B cell (primary cell): Measurements from ENCODE around the gene NPL. TPM values are rescaled to one million over a fixed set of nuclear protein-coding genes. Genes with fewer than 3 reads are reported as not detected.

Experiments
- ATAC-seq: fragments of 200-7000 bp; cut with Tn5 transposase; one replicate; pipeline ENCODE4 v1.10.0; 2021; ENCODE audit warnings: low read depth, mild to moderate bottlenecking, moderate number of reproducible peaks, moderate library complexity
- CTCF ChIA-PET: fragments of 350-600 bp; sonication (Branson Sonifier 250); formaldehyde crosslinking; loops from one replicate; lab custom pipeline; 2021; ENCODE audit warnings: antibody characterized with exemption, inconsistent platforms; lab: Charles Lee
- POLR2A ChIA-PET: fragments of 350-600 bp; sonication (Branson Sonifier 250); formaldehyde crosslinking; loops from one replicate; lab custom pipeline; 2021; ENCODE audit warnings: antibody characterized with exemption; lab: Charles Lee
- DNase-seq: peaks from one replicate; pipeline ENCODE4 v3.0.0; 2013
- H2AFZ ChIP-seq: 2 replicates; pipeline ENCODE4 v1.6.1; 2012; ENCODE audit warnings: mild to moderate bottlenecking, low read depth, low read length; ENCODE audit not compliant: insufficient read depth, poor library complexity, severe bottlenecking
- H3K27ac ChIP-seq, 2 donors: 1 replicate in 1 of 2; 2 replicates in 1 of 2; pipeline ENCODE4 v1.5.1; 2012 to 2013; ENCODE audit warnings: low read length in 2 of 2, mild to moderate bottlenecking in 2 of 2, moderate library complexity in 1 of 2
- H3K27me3 ChIP-seq, 4 experiments: fragments of 200-600 bp in 1 of 4; sonication (generic) in 1 of 4; replicated peaks in 1 of 4; 1 replicate in 2 of 4; 2 replicates in 2 of 4; pipeline versions ENCODE4 v1.6.1 to v1.7.0; 2013 to 2016; ENCODE audit warnings: low read length in 3 of 4, mild to moderate bottlenecking in 2 of 4, mixed read lengths in 1 of 4, moderate library complexity in 1 of 4; ENCODE audit not compliant: insufficient read depth in 4 of 4, control insufficient read depth in 3 of 4; ENCODE audit errors: control extremely low read depth in 1 of 4
- H3K36me3 ChIP-seq, 2 experiments: replicated peaks in 1 of 2; 1 replicate in 1 of 2; 2 replicates in 1 of 2; pipeline versions ENCODE4 v1.6.1 to v1.7.1; 2013; ENCODE audit warnings: low read length in 1 of 2; ENCODE audit not compliant: insufficient read depth in 2 of 2, control insufficient read depth in 1 of 2; ENCODE audit errors: control extremely low read depth in 1 of 2, extremely low read depth in 1 of 2
- H3K4me1 ChIP-seq, 2 donors: fragments of 200-600 bp in 1 of 2; sonication (generic) in 1 of 2; 1 replicate in 1 of 2; 2 replicates in 1 of 2; pipeline versions ENCODE4 v1.5.1 to v1.6.1; 2013 to 2017; ENCODE audit warnings: low read length in 2 of 2; ENCODE audit not compliant: control insufficient read depth in 2 of 2, insufficient read depth in 2 of 2
- H3K4me2 ChIP-seq: replicated peaks from 2 replicates; pipeline ENCODE3; 2012; ENCODE audit warnings: mild to moderate bottlenecking, low read depth, low read length; ENCODE audit not compliant: poor library complexity, severe bottlenecking
- H3K4me3 ChIP-seq, 5 experiments: fragments of 200-600 bp in 1 of 5; sonication (generic) in 1 of 5; 1 replicate in 3 of 5; 2 replicates in 2 of 5; pipeline versions ENCODE4 v1.5.1 to v1.7.0; 2011 to 2016; ENCODE audit warnings: low read length in 4 of 5, mild to moderate bottlenecking in 4 of 5, low read depth in 2 of 5, control low read depth in 1 of 5, moderate library complexity in 1 of 5; ENCODE audit not compliant: insufficient read depth in 1 of 5; ENCODE audit errors: control extremely low read depth in 1 of 5, extremely low read depth in 1 of 5
- H3K79me2 ChIP-seq: fragments of 200-600 bp; sonication (generic); one replicate; pipeline ENCODE4 v1.6.0; 2016; ENCODE audit warnings: low read length; ENCODE audit not compliant: control insufficient read depth, insufficient read depth
- H3K9ac ChIP-seq: fragments of 200-600 bp; sonication (generic); 2 replicates; pipeline ENCODE4 v1.6.1; 2017; ENCODE audit warnings: mild to moderate bottlenecking, low read length, moderate library complexity
- H3K9me3 ChIP-seq, 3 donors: one replicate each; pipeline versions ENCODE4 v1.6.1 to v1.7.1; 2013; ENCODE audit warnings: low read length in 2 of 3; ENCODE audit not compliant: control insufficient read depth in 2 of 3, insufficient read depth in 1 of 3; ENCODE audit errors: control extremely low read depth in 1 of 3
- H4K20me1 ChIP-seq: 2 replicates; pipeline ENCODE4 v1.6.0; 2012; ENCODE audit warnings: mild to moderate bottlenecking, low read length; ENCODE audit not compliant: insufficient read depth, control insufficient read depth, poor library complexity, severe bottlenecking
- H3K27ac Mint-ChIP-seq: one replicate; pipeline ENCODE4 v1.8.0; 2021; ENCODE audit warnings: mixed read lengths
- H3K27me3 Mint-ChIP-seq: one replicate; pipeline ENCODE4 v1.8.0; 2021; ENCODE audit warnings: mixed read lengths
- H3K4me1 Mint-ChIP-seq: one replicate; pipeline ENCODE4 v1.8.0; 2021; ENCODE audit warnings: mixed read lengths
- H3K4me3 Mint-ChIP-seq: one replicate; pipeline ENCODE4 v1.8.0; 2021; ENCODE audit warnings: mixed read lengths
- H3K9me3 Mint-ChIP-seq: one replicate; pipeline ENCODE4 v1.8.0; 2022; ENCODE audit warnings: mixed read lengths; ENCODE audit not compliant: insufficient read depth
- EZH2 ChIP-seq: IDR thresholded peaks from 2 replicates; pipeline ENCODE4 v1.6.1; 2012; ENCODE audit warnings: borderline replicate concordance, low read depth, mild to moderate bottlenecking, moderate library complexity, low read length; ENCODE audit not compliant: insufficient read depth, poor library complexity, severe bottlenecking
- WGBS: methylation state at CpG from one replicate; pipeline ENCODE4 v1.1.5; 2013; ENCODE audit warnings: missing lambda C conversion rate; ENCODE audit not compliant: insufficient coverage; 5-methylcytosine and 5-hydroxymethylcytosine counted together
- intact Hi-C: fragments of 100-400 bp; cut with micrococcal nuclease; formaldehyde crosslinking; loops from one replicate; pipeline ENCODE4 v1.10.0; 2022
- polyA plus RNA-seq: library from polyadenylated mRNA; depleted of rRNA; stranded (reverse); fragments of >200 nt; gene quantifications from 2 replicates; pipeline ENCODE4 v1.2.3, GENCODE V29; 2012
- total RNA-seq, 2 donors: library from RNA; stranded (reverse); fragments of 120-200 nt in 1 of 2; gene quantifications; 1 replicate in 1 of 2; 2 replicates in 1 of 2; pipeline versions ENCODE4 v1.2.3 to v1.2.4, GENCODE V29; 2013 to 2022
- TF ChIP-seq, protein P1 (sequence below): fragments of 200-600 bp; IDR thresholded peaks from one replicate; pipeline ENCODE4 v1.8.0; 2022; ENCODE audit warnings: antibody characterized with exemption, mild to moderate bottlenecking

Gene NPL
- total and polyA plus RNA-seq, 2 donors (not counting 1 experiment from before 2014, with no cell fraction given): 3.4 to 5.9 TPM

DNA sequence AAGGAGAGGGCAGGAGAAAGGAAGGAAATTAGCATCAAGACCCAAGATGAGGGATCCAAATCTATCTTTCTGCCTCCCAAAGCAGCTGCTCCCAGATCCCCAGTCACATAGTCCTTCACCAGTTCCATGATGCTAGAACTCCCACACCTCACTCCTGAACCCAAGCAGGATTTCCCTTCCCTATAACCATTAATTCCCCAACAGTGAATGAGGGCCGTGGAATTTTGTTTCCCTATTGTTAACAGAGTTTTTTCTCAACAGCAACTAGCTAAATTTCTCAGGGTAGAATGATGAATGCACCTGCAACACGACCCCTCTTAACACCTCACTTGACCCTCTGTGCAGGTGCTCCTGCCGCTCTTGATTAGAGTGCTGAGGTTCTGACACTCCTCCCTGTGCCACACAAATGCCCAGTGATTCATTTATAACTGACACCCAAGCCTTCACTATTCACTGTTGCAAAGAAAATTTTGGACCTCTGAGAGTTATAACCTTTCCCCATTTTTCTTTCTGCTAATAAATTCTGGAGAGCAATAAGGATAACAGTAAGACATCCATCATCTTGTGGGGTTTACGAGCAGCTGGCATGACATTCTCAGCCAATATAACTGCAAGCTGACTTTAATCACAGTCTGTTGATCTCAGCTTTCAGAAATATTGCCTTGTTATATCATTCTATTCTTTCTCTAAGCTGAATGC, 25.4 kb upstream of the NPL start:
- ATAC-seq (no peak), DNase-seq (no peak)
- Mint-ChIP-seq H3K9me3 (peaks cover 5% of the 10 kb centered on the region), H3K27me3 (peaks cover 10% of the 10 kb centered on the region), H3K4me1 (peaks cover 10% of the 10 kb centered on the region), H3K27ac (no peak overlapping the region), H3K4me3 (no peak overlapping the region)
- 85% methylated on average over 4 of the region's 4 CpGs for WGBS
- Histone ChIP-seq H3K4me2 (no peak overlapping the region), H3K4me1 (peaks cover 0 to 4% of the 10 kb centered on the region in 2 donors), H2AFZ (no peak overlapping the region), H3K79me2 (no peaks in the 10 kb centered on the region), H3K4me3 (no peak overlapping the region), H3K9ac (no peak overlapping the region), H3K36me3 (no peaks in the 10 kb centered on the region), H3K27ac (no peak overlapping the region), H4K20me1 (no peaks in the 10 kb centered on the region), H3K27me3 (peaks cover 0 to 4% (median 0%) of the 10 kb centered on the region in 4 experiments), H3K9me3 (peaks cover 0 to 3% (median 3%) of the 10 kb centered on the region in 3 donors)
- no peak for TF ChIP-seq EZH2
- TF ChIP-seq, protein P1, sequence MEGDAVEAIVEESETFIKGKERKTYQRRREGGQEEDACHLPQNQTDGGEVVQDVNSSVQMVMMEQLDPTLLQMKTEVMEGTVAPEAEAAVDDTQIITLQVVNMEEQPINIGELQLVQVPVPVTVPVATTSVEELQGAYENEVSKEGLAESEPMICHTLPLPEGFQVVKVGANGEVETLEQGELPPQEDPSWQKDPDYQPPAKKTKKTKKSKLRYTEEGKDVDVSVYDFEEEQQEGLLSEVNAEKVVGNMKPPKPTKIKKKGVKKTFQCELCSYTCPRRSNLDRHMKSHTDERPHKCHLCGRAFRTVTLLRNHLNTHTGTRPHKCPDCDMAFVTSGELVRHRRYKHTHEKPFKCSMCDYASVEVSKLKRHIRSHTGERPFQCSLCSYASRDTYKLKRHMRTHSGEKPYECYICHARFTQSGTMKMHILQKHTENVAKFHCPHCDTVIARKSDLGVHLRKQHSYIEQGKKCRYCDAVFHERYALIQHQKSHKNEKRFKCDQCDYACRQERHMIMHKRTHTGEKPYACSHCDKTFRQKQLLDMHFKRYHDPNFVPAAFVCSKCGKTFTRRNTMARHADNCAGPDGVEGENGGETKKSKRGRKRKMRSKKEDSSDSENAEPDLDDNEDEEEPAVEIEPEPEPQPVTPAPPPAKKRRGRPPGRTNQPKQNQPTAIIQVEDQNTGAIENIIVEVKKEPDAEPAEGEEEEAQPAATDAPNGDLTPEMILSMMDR: no peak
- ChIA-PET CTCF (interaction anchor here (1.0 to 1.2 kb wide), 2 partner anchors 18 to 158 kb away, joined by 3 to 4 read pairs; no protein-coding TSS in a partner anchor), POLR2A (interaction anchor here (0.6 kb wide), 1 partner anchor 126 kb away, joined by 3 read pairs; no protein-coding TSS in a partner anchor)
- intact Hi-C loops: no loop called here

DNA sequence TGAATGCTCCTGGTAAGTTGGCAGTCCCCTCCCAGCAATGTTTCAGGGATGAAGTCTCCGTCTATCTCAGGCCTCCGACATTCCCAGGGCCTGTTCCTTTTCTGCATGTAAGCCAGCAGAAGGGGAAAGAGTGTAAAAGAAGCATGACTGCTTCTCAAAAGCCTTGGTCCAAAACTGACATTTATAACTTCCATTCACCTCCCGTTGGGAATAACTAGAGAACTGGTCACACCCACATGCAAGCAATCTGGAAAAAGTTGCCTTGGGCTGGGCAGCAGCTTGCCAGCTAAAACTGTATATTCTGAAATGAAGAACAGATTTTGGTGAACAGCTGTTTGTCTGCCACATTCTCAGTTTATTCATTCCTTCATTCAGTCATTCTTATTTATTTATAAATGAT, 24.2 kb upstream of the NPL start:
- CTCF ChIA-PET: no interaction called here
- H3K27ac Mint-ChIP-seq: no peak overlapping the region
- Histone ChIP-seq H3K4me1 (peaks cover 0 to 4% of the 10 kb centered on the region in 2 donors), H3K27ac (no peak overlapping the region), H3K9ac (no peak overlapping the region), H3K9me3 (peaks cover 0 to 3% (median 3%) of the 10 kb centered on the region in 3 donors), H3K79me2 (no peaks in the 10 kb centered on the region), H3K27me3 (peaks cover 0 to 4% (median 0%) of the 10 kb centered on the region in 4 experiments), H3K36me3 (no peaks in the 10 kb centered on the region), H4K20me1 (no peaks in the 10 kb centered on the region), H3K4me2 (no peak overlapping the region), H2AFZ (no peak overlapping the region), H3K4me3 (no peak overlapping the region)
- WGBS: 90% methylated on average over 2 of the region's 3 CpGs
- no peak overlapping the region for H3K4me3 Mint-ChIP-seq
- POLR2A ChIA-PET: no interaction called here
- ATAC-seq (no peak), DNase-seq (no peak)
- H3K9me3 Mint-ChIP-seq: peaks cover 5% of the 10 kb centered on the region
- peaks cover 10% of the 10 kb centered on the region for H3K27me3 Mint-ChIP-seq
- TF ChIP-seq, protein P1: no peak
- no peak for TF ChIP-seq EZH2
- intact Hi-C loops: no loop called here
- peaks cover 9% of the 10 kb centered on the region for H3K4me1 Mint-ChIP-seq
